Activated T-cell treated with anti-CD3 and anti-CD28 coated beads for 24 hours (primary cell): ENCODE results near the gene STUB1.
A peak's percentile ranks its signal among the peaks of the same experiment; 100 is the strongest.
"Not testable (repeated sequence)": the region's sequence is repeated elsewhere in the genome, so short reads cannot be mapped to it uniquely, and the experiment has no call there.

Experiments used
- DNase-seq: peaks from one replicate; pipeline ENCODE4 v3.0.0-alpha.2; 2020; ENCODE audit warnings: low read depth

STUB1 gene

GRCh38 chr16:678858-679813 lies 1.1 kb upstream of the STUB1 start:
- DNase-seq: no peak

GRCh38 chr16:680625-680945 lies 375 bp downstream of the STUB1 start:
- no peak for DNase-seq

- no peak for DNase-seq
Observed at GRCh38 chr16:680967-681745, 946 bp downstream of the STUB1 start.

GRCh38 chr16:681746-682427 lies 1.7 kb downstream of the STUB1 start:
- DNase-seq: no peak

- no peak for DNase-seq
Observed at GRCh38 chr16:682493-683395, 2.5 kb downstream of the STUB1 start.

- no peak for DNase-seq
Observed at GRCh38 chr16:683396-684070, 3.3 kb downstream of the STUB1 start.

- peak; percentile 98 for DNase-seq
Observed at GRCh38 chr16:684071-684794, 4.0 kb downstream of the STUB1 start, which contains the start of gene JMJD8. Gene JMJD8, minus strand, starts transcription at chr16:684334. Its CDS starts 15 bp downstream, at chr16:684319.

- no peak for DNase-seq
Observed at GRCh38 chr16:684961-685696, 4.9 kb downstream of the STUB1 start.

GRCh38 chr16:685967-686366 lies 5.8 kb downstream of the STUB1 start:
- no peak for DNase-seq

- DNase-seq: no peak
Observed at GRCh38 chr16:686459-687260, 6.5 kb downstream of the STUB1 start.

GRCh38 chr16:687499-687898 lies 7.3 kb downstream of the STUB1 start:
- DNase-seq: no peak

- DNase-seq: no peak
Observed at GRCh38 chr16:689175-689897, 9.1 kb downstream of the STUB1 start.

- DNase-seq: not testable (repeated sequence)
Observed at GRCh38 chr16:691242-691641, 11.0 kb downstream of the STUB1 start.

GRCh38 chr16:692356-693108 lies 12.3 kb downstream of the STUB1 start:
- no peak for DNase-seq

GRCh38 chr16:693364-693763 lies 13.2 kb downstream of the STUB1 start:
- no peak for DNase-seq

GRCh38 chr16:693766-694165 lies 13.6 kb downstream of the STUB1 start:
- DNase-seq: no peak

GRCh38 chr16:694187-694862 lies 14.1 kb downstream of the STUB1 start:
- no peak for DNase-seq
